GM20000 (cell line): ENCODE results near the gene USP49.

Experiments
- DNase-seq: peaks from one replicate; pipeline ENCODE4 v3.0.0; 2012; ENCODE audit warnings: low spot score
- TF ChIP-seq, protein P1 (sequence below): IDR thresholded peaks from 2 replicates; pipeline ENCODE4 v1.5.1; 2012; ENCODE audit warnings: mild to moderate bottlenecking, control low read depth; ENCODE audit errors: extremely low read depth, missing control alignments

USP49 gene

DNA sequence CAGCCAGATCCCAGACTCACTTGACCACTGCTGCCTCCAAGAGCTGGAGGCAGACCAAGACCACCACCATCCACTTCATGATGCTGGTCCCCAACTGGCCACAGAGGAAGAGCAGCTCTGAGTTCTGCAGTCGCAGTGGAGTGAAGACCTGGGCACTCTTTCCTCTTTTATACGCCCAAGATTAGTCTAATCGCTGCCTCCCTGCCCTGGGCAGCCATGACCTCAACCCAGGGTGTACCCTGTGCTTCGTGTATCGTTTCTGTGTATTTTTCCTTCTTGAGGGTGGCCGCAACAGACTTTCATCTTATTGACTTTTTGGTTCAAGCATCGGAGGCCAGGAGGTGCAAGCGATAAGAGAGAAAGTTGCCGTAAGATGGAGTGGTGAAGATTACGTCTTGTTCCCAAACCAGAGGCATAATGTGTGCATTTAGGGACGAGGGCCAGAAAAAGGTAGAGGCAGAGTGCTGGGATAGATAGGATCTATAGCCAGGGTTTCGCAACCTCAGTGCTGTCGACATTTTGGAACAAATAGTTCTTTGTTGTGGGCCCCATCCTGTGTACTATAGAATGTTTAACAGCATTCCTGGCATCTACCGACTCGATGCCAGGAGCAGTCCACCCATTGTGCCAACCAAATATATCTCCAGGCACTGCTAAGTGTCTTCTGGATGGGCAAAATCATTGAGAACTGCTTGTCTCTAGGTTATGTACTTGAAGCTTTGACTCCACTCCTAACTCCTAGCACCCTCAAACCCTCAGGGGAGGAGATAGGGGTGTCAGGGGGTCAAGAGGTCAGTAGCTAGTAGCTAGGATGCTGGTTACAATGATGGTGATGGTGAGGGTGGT lies 147.7 kb downstream of the USP49 start, which contains the start of gene PGC:
TSS of gene PGC (minus strand) at position 142 of the 846 bp plus-strand sequence. CDS start at position 79, 63 bp downstream.
- no peak for DNase-seq
- TF ChIP-seq, protein P1, sequence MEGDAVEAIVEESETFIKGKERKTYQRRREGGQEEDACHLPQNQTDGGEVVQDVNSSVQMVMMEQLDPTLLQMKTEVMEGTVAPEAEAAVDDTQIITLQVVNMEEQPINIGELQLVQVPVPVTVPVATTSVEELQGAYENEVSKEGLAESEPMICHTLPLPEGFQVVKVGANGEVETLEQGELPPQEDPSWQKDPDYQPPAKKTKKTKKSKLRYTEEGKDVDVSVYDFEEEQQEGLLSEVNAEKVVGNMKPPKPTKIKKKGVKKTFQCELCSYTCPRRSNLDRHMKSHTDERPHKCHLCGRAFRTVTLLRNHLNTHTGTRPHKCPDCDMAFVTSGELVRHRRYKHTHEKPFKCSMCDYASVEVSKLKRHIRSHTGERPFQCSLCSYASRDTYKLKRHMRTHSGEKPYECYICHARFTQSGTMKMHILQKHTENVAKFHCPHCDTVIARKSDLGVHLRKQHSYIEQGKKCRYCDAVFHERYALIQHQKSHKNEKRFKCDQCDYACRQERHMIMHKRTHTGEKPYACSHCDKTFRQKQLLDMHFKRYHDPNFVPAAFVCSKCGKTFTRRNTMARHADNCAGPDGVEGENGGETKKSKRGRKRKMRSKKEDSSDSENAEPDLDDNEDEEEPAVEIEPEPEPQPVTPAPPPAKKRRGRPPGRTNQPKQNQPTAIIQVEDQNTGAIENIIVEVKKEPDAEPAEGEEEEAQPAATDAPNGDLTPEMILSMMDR, result no peak

DNA sequence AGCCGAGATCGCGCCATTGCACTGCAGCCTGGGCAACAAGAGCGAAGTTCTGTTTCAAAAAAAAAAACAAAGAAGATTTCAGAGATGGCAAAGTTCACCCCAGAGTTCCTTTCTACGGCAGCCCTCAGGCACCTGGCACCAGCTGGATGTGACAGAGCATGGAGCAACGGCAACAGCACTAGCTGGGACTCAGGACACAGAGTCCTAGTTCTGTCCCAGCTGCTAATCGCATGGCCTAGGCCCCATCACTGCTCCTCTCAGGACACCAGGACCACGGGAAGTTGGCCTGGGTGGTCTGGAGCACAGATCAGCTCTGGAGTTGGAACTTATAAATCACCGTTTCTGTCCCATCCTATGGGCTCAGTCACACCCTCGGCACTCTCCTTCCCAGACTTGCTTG lies 149.1 kb downstream of the USP49 start:
- TF ChIP-seq, protein P1, result no peak
- no peak for DNase-seq

DNA sequence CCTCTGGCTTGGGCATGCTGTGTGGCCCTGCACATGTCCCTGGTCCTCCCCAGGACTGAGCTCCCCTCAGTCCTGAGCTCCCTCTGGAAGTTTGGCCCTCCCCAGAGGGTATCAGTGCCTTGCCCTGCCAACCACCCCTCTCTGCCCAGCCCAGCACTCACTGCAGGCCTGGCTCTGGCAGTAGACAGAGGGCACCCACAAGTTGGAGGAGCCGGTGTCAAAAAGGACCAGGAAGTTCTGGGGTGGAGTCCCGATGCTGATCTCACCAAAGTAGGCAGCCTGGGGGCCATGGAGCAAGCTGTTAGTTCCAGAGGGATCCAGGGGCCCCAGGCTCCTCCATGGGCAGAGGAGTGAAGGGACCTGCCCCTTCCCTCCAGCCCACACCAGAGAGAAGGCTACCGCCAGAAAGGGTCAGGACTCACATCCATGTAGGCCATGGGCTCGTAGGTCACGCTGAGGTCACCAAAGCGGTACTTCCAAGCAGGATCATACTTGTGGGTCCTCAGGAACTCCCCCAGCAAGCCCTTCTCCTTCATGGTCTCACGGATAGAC lies 150.9 kb downstream of the USP49 start:
- TF ChIP-seq, protein P1, result no peak
- no peak for DNase-seq

DNA sequence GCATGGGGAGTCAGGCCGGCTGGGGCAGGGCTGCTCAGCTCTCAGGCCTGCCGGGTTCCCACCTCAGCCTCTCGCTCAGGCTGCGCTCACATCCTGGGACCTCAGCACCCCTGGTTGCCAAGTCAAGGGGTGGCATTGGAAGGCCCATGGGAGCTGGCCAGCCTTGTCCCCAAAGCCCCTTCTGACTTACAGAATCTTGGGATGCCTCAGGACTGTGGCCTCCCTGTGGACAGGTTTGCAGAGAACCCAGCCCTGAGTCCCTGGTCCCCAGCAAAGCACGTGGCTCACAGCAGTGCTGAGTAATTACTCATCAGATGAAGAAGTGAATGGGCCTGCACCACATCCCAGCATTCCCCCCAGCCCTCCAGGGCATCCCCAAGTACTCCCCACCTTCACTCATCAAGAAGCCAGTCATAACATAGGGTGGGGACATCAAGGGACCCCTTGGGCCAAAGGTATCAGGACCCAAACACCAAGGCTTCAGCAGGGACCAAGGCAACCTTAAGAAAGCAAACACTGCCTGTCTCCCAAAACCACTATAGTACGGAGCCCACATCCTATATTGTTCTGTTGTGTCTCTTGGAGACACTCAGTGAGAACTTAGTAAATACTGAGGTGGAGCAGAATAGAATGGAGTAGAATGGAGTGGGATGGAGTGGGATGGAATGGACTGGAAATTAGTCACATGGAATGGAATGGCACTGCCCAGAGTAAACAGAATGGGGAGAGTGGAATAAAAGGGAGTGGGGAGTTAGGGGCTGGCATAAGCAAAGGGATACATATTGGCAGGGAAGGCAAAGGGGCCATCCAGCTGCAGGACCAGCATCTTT lies 151.6 kb downstream of the USP49 start:
- TF ChIP-seq, protein P1, result no peak
- no peak for DNase-seq

DNA sequence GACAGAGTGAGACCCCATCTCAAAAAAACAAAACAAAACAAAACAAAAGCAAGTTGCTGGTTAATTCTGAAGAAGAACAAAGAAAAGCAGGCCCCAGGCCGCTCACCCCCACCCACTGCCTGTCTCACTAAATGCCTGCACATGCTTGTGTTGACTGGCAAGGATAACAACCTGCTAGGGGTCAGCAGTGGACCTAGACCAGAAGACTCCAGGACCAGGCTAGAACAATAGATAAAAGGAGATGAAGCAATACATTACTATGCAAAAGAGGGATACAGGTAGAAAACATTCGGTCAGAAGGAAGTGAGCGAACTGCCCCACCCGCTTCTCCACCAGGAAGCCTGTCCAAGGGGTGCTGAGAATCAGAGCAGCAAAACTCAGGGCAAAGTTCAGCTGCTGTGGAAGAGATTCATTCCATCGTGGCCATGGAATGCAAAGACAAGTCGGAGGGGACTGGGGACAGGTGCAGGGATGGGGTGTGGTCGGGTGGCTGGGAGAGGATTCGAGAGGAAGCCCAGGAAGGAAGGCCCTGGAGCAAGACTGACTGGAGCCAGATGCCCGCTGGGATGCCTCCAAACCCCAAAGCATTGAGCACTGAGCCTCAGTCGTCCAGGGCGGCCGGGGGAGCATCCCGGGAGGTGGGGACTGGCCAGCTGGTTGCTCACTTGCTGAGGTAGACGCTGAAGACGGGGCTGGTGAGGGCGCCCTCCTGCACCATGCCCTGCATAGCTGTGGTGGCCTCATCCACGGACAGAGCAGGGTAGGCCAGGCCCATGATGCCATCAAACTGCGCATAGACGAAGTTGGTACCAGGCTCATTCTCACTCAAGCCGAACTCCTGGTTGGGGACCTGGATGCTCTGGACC lies 153.3 kb downstream of the USP49 start:
- TF ChIP-seq, protein P1, result no peak
- no peak for DNase-seq

DNA sequence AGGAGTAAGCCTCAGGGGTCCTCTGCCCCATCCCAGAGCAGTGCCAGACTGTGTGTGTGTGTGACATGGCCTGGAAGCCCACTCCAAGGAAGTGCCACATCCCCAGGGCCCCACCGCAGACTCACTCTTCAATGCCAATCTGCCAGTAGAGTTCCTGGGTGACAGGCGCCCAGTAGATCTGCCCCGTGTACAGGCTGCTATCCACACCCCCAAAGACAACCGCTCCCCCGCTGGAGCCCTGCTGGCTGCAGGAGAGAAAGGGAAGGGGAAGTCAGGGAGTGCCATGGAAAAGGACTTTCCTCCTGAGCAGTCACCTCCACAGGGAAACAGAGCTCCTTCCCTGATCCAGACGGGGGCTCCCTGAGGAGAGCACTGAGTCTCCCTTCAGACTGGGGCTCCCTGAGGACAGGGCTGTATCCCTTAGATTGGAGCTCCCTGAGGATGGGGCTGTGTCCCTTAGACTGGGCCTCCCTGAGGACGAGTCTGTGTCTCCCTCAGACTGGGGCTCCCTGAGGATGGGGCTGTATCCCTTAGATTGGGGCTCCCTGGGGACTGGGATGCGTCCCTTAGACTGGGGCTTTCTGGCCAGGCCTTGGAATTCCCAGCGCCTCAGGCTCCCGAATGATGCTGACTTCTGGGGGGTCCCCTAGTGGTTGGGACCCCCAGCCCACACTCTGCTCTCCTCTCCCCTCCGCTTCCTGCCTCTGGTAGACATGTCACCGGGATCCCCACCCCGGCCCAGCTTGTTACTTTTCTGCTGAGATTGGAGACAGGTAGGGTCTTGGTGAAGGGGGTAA lies 154.6 kb downstream of the USP49 start:
- TF ChIP-seq, protein P1, result no peak
- DNase-seq, result no peak
